ENCODE data around the gene TCHP. TPM values are rescaled to one million over a fixed set of nuclear protein-coding genes. Genes with fewer than 3 reads are reported as not detected.

TCHP gene
- total RNA-seq, 1 donor from 2014 or later: 16.8 TPM

DNA sequence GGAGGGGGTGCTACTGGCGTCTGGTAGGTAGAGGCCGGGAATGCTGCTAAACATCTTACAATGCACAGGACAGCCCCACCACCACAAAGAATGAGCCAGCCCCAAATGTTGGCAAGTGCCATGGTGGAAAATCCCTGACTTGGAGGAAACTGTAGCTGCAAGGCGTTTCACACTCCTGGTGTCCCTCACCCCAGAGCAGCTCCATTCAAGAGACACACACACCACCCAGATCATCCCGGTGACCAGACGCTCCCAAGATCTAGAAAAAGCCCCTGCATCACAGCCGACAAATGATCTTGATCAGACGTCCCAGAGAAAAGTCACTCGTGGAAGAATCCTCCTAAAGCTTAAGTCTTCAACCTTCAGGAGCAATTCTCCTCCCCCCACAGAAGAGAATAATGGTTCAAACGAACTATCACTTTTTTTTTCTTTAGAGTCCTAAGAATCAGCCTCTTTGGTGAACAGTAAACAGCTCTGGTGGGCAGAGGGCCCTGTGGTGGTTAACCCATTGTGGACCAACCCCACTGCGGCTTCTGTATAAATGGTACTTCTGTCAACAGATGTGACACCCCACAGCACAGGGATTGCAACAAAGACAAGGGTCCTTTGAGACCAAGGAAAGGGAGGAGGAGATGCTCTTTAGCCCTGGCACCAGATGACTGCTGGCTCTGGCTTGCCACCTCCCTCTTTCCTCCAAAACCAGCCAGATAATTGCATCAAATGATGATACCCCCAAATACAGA lies 22.4 kb upstream of the TCHP start:
- Histone ChIP-seq H3K9me3 (no peaks in the 10 kb centered on the region), H3K27ac (no peak overlapping the region), H3K4me3 (no peak overlapping the region), H3K4me1 (peaks cover 43% of the 10 kb centered on the region), H3K36me3 (peaks cover 3% of the 10 kb centered on the region), H3K27me3 (ENCODE audit: low read depth) (no peaks in the 10 kb centered on the region)
- TF ChIP-seq, protein P1, sequence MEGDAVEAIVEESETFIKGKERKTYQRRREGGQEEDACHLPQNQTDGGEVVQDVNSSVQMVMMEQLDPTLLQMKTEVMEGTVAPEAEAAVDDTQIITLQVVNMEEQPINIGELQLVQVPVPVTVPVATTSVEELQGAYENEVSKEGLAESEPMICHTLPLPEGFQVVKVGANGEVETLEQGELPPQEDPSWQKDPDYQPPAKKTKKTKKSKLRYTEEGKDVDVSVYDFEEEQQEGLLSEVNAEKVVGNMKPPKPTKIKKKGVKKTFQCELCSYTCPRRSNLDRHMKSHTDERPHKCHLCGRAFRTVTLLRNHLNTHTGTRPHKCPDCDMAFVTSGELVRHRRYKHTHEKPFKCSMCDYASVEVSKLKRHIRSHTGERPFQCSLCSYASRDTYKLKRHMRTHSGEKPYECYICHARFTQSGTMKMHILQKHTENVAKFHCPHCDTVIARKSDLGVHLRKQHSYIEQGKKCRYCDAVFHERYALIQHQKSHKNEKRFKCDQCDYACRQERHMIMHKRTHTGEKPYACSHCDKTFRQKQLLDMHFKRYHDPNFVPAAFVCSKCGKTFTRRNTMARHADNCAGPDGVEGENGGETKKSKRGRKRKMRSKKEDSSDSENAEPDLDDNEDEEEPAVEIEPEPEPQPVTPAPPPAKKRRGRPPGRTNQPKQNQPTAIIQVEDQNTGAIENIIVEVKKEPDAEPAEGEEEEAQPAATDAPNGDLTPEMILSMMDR (IDR thresholded peaks at IDR 0.05): no peak
- ATAC-seq (no peak), DNase-seq (no peak)
- intact Hi-C loops (cut with DNase I): no loop called here

GRCh38 chr12:109878247-109878625 lies 21.8 kb upstream of the TCHP start:
- no peaks in the 10 kb centered on the region for H3K36me3 ChIP-seq
- H3K27ac ChIP-seq: no peak overlapping the region
- peaks cover 43% of the 10 kb centered on the region for H3K4me1 ChIP-seq
- no peaks in the 10 kb centered on the region for H3K9me3 ChIP-seq
- no peak for DNase-seq
- H3K27me3 ChIP-seq (ENCODE audit: low read depth): no peaks in the 10 kb centered on the region
- TF ChIP-seq, protein P1 (IDR thresholded peaks at IDR 0.05): no peak
- intact Hi-C loops (cut with DNase I): no loop called here
- ATAC-seq: no peak
- H3K4me3 ChIP-seq: no peak overlapping the region

DNA sequence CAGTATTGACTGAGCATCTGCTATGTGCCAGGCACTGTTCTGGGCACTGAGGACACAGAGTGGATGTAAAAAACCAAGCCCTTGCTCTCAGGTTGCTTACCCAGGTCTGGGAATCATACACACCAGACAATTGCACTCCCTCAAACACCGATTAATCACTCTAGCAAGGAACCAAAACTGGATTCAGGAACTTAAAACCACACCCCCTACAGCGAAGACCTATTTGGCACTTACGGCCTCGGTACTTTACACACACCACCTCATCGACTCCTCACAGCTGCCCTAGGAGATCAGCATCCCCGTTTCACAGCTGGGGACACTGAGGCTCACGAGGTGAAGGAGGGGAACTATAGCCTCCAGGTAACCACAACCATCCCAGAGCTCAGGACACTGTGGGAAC lies 21.3 kb upstream of the TCHP start:
- no peak for ATAC-seq
- peak overlapping the region; percentile 78 for H3K4me3 ChIP-seq
- TF ChIP-seq, protein P1 (IDR thresholded peaks at IDR 0.05): no peak
- intact Hi-C loops (cut with DNase I): no loop called here
- no peaks in the 10 kb centered on the region for H3K36me3 ChIP-seq
- H3K27ac ChIP-seq: peak overlapping the region; percentile 89
- no peaks in the 10 kb centered on the region for H3K9me3 ChIP-seq
- H3K27me3 ChIP-seq (ENCODE audit: low read depth): no peaks in the 10 kb centered on the region
- DNase-seq: no peak
- peaks cover 43% of the 10 kb centered on the region for H3K4me1 ChIP-seq

DNA sequence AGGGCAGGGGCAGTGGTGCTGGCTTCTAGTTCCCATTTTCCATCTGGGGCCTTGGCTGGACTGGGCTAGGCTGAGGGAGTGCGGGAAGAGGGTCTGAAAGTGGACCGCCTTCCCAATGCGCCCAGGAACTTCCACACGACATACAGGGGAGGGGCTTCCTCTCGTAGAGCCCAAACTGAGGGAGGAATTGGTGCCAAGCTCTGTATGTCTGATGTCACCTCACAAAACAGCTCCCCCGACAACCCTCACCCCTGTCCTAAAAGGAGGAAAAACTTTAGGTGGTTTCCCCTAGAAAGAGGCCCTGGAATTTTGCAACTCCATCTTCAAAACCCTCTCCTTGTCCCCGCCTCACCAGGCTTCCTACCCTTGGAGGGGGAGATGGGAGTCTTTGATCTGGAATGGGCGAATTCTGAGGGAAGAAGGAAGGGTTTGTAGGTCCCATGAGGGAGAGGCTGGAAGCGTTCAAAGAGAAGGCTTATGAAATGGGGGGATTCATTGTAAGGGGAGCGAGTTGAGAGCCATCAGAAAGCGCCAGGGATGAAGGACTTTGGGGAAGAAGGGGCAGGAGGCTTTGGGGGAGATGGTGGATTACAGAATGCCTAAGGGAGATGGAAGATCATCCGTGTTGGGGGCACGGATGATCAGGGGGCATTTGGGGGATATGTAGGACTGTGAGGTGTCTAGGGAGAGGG lies 20.6 kb upstream of the TCHP start:
- no peaks in the 10 kb centered on the region for H3K9me3 ChIP-seq
- ATAC-seq (peak; percentile 3 to 40), DNase-seq (no peak)
- H3K27me3 ChIP-seq (ENCODE audit: low read depth): no peaks in the 10 kb centered on the region
- intact Hi-C loops (cut with DNase I): no loop called here
- TF ChIP-seq, protein P1 (IDR thresholded peaks at IDR 0.05): no peak
- peaks cover 43% of the 10 kb centered on the region for H3K4me1 ChIP-seq
- H3K27ac ChIP-seq: peak overlapping the region; percentile 89
- no peaks in the 10 kb centered on the region for H3K36me3 ChIP-seq
- peak overlapping the region; percentile 78 for H3K4me3 ChIP-seq

GRCh38 chr12:109880043-109880931 lies 19.8 kb upstream of the TCHP start, which contains the start of gene GLTP:
Gene GLTP (minus strand): TSS chr12:109880541. CDS start chr12:109880374, 167 bp downstream.
- DNase-seq (peak; percentile 91), ATAC-seq (peak; percentile 97 to 98)
- H3K27me3 ChIP-seq (ENCODE audit: low read depth): no peaks in the 10 kb centered on the region
- H3K4me1 ChIP-seq: peaks cover 43% of the 10 kb centered on the region
- H3K36me3 ChIP-seq: no peaks in the 10 kb centered on the region
- intact Hi-C loops (cut with DNase I): no loop called here
- TF ChIP-seq, protein P1 (IDR thresholded peaks at IDR 0.05): peak; percentile 52
- H3K4me3 ChIP-seq: peak within 1 kb of the TSS; percentile 78
- H3K9me3 ChIP-seq: no peaks in the 10 kb centered on the region
- H3K27ac ChIP-seq: peak within 1 kb of the TSS; percentile 89

Measured in lower lobe of right lung (tissue), 2 donors.